Upper lobe of left lung (tissue), 6 donors: ENCODE results near the gene RAPGEF5. TPM values are rescaled to one million over a fixed set of nuclear protein-coding genes. Genes with fewer than 3 reads are reported as not detected.

Source experiments
- ATAC-seq, 2 donors: fragments of 200-7000 bp; cut with Tn5 transposase; one replicate each; pipeline ENCODE4 v1.9.1; 2022; ENCODE audit warnings: mild to moderate bottlenecking in 2 of 2, moderate library complexity in 2 of 2; ENCODE audit not compliant: low FRiP score in 2 of 2
- DNase-seq, 2 donors: peaks; one replicate each; pipeline ENCODE4 v3.0.0-alpha.2; 2019 to 2020
- H3K27ac ChIP-seq, 4 donors: fragments of 200-600 bp; sonication (generic); one replicate each; pipeline ENCODE4 v1.5.1; 2016 to 2019
- H3K27me3 ChIP-seq, 4 donors: fragments of 200-600 bp; sonication (generic); one replicate each; pipeline ENCODE4 v1.5.1; 2017 to 2019
- H3K36me3 ChIP-seq, 4 donors: fragments of 200-600 bp; sonication (generic); one replicate each; pipeline ENCODE4 v1.5.1; 2016 to 2019
- H3K4me1 ChIP-seq, 4 donors: fragments of 200-600 bp; sonication (generic); one replicate each; pipeline ENCODE4 v1.5.1; 2018 to 2019
- H3K4me3 ChIP-seq, 4 donors: fragments of 200-600 bp; sonication (generic); one replicate each; pipeline ENCODE4 v1.5.1; 2017 to 2019; ENCODE audit warnings: mild to moderate bottlenecking in 2 of 4, moderate library complexity in 1 of 4
- H3K9me3 ChIP-seq, 4 donors: fragments of 200-600 bp; sonication (generic); one replicate each; pipeline ENCODE4 v1.5.1; 2018 to 2019
- EP300 ChIP-seq, 4 donors: sonication (generic); formaldehyde crosslinking; IDR thresholded peaks; one replicate each; pipeline ENCODE4 v1.5.1; 2017; ENCODE audit warnings: antibody characterized with exemption in 4 of 4, control low read depth in 2 of 4
- POLR2A ChIP-seq, 4 donors: fragments of 450-650 bp; IDR thresholded peaks; one replicate each; pipeline ENCODE4 v1.5.1; 2016 to 2017; ENCODE audit warnings: antibody characterized with exemption in 4 of 4, mild to moderate bottlenecking in 2 of 4
- POLR2AphosphoS5 ChIP-seq, 2 donors: sonication (generic); formaldehyde crosslinking; IDR thresholded peaks; one replicate each; pipeline ENCODE4 v1.5.1; 2017; ENCODE audit warnings: antibody characterized with exemption in 2 of 2
- WGBS, 2 donors: methylation state at CpG; one replicate each; pipeline ENCODE4 v1.1.5; 2017 to 2018; 5-methylcytosine and 5-hydroxymethylcytosine counted together
- total RNA-seq, 6 donors: library from RNA; depleted of rRNA in 4 of 6; stranded (reverse); fragments of >200 nt in 4 of 6; gene quantifications; one replicate each; pipeline versions ENCODE4 v1.1.0 to v1.2.1, GENCODE V29; 2016 to 2021
- TF ChIP-seq, protein P1 (sequence below), 6 experiments: fragments of 450-650 bp in 4 of 6; fragments of 200-600 bp in 2 of 6; sonication (generic) in 2 of 6; IDR thresholded peaks; one replicate each; pipeline ENCODE4 v1.5.1; 2016 to 2019; ENCODE audit warnings: antibody characterized with exemption in 6 of 6
- donor health status: DM: no; HTN: no; CAD: no; lungs with moderate emphysema.
- donor health status: DM: no; HTN: yes; CAD: no; lungs with severe emphysema.

RAPGEF5 gene
- total RNA-seq, 6 donors from 2014 or later = 68.1 to 206 (median 101) TPM

DNA sequence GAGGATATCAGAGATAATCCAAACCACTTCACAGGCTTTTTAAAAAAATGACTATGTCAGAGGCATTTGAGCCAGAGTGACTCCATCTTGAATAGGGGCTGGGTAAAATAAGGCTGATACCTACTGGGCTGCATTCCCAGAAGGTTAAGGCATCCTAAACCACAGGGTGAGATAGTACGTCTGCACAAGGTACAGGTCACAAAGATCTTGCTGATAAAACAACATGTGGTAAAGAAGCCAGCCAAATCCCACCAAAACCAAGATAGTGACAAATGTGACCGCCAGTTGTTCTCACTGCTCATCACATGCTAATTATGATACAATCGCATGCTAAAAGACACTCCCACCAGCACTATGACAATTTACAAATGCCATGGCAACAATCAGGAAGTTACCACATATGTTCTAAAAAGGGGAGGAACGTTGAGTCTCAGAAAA, 177.5 kb downstream of the RAPGEF5 start:
- ATAC-seq (no peak), DNase-seq (no peak)
- H3K27ac ChIP-seq = no peak overlapping the region
- no peaks in the 10 kb centered on the region for H3K27me3 ChIP-seq
- H3K36me3 ChIP-seq = peaks cover 0 to 39% (median 2%) of the 10 kb centered on the region in 4 donors
- TF ChIP-seq, protein P1, sequence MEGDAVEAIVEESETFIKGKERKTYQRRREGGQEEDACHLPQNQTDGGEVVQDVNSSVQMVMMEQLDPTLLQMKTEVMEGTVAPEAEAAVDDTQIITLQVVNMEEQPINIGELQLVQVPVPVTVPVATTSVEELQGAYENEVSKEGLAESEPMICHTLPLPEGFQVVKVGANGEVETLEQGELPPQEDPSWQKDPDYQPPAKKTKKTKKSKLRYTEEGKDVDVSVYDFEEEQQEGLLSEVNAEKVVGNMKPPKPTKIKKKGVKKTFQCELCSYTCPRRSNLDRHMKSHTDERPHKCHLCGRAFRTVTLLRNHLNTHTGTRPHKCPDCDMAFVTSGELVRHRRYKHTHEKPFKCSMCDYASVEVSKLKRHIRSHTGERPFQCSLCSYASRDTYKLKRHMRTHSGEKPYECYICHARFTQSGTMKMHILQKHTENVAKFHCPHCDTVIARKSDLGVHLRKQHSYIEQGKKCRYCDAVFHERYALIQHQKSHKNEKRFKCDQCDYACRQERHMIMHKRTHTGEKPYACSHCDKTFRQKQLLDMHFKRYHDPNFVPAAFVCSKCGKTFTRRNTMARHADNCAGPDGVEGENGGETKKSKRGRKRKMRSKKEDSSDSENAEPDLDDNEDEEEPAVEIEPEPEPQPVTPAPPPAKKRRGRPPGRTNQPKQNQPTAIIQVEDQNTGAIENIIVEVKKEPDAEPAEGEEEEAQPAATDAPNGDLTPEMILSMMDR (IDR thresholded peaks at IDR 0.05) = no peak
- no peak for TF ChIP-seq POLR2AphosphoS5 (IDR thresholded peaks at IDR 0.05)
- no peak for TF ChIP-seq EP300 (IDR thresholded peaks at IDR 0.05)
- TF ChIP-seq POLR2A (IDR thresholded peaks at IDR 0.05) = no peak
- WGBS, 2 donors = 87 to 88% methylated on average over 4 of the region's 4 CpGs
- H3K4me1 ChIP-seq = peaks cover 0 to 8% (median 2%) of the 10 kb centered on the region in 4 donors
- H3K9me3 ChIP-seq = no peaks in the 10 kb centered on the region
- H3K4me3 ChIP-seq = no peak overlapping the region

- peaks cover 0 to 9% (median 2%) of the 10 kb centered on the region in 4 donors for H3K4me1 ChIP-seq
- TF ChIP-seq POLR2AphosphoS5 (IDR thresholded peaks at IDR 0.05) (no peak), POLR2A (IDR thresholded peaks at IDR 0.05) (no peak), EP300 (IDR thresholded peaks at IDR 0.05) (no peak)
- TF ChIP-seq, protein P1 (IDR thresholded peaks at IDR 0.05) = no peak
- DNase-seq (no peak), ATAC-seq (no peak)
- no peaks in the 10 kb centered on the region for H3K27me3 ChIP-seq
- WGBS, 2 donors = 56 to 72% methylated on average over 1 of the region's 1 CpG
- H3K9me3 ChIP-seq = no peaks in the 10 kb centered on the region
- H3K27ac ChIP-seq = no peak overlapping the region
- peaks cover 0 to 44% (median 2%) of the 10 kb centered on the region in 4 donors for H3K36me3 ChIP-seq
- no peak overlapping the region for H3K4me3 ChIP-seq
Observed at GRCh38 chr7:22178735-22179134, 178.2 kb downstream of the RAPGEF5 start.

DNA sequence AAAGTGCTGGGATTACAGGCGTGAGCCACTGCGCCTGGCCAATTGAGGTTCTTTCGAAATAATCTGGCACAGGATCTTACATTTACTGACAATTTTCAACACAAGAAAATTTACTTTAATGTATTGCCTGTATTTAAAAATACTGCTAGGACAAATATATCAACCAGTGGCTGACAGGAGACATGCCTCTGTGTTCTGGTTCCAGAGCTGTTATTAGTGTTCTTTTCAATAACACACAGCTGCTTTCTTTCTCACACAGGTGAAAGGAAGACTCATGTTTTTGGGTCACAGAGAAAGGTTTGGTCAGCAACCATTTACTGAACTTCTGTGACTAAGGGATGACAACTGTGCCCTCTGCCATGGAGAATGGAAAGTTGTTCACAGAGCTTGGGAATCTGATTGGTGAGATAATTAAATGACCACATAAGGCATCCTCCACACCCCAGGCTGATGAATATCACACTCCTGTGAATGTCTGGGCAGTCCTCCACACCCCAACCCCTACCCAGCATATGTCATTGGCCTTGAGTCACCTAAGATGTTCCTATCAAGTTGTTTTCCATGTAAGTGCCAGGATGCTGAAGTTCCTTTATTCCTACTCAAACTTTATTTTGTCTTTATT, 180.1 kb downstream of the RAPGEF5 start:
- Histone ChIP-seq H3K27me3 (no peaks in the 10 kb centered on the region), H3K4me1 (peaks cover 0 to 9% (median 2%) of the 10 kb centered on the region in 4 donors), H3K36me3 (peaks cover 0 to 37% (median 0%) of the 10 kb centered on the region in 4 donors), H3K4me3 (no peak overlapping the region), H3K9me3 (no peaks in the 10 kb centered on the region), H3K27ac (no peak overlapping the region)
- DNase-seq (no peak), ATAC-seq (no peak)
- TF ChIP-seq POLR2A (IDR thresholded peaks at IDR 0.05) (no peak), POLR2AphosphoS5 (IDR thresholded peaks at IDR 0.05) (no peak)
- TF ChIP-seq, protein P1 (IDR thresholded peaks at IDR 0.05) = no peak
- 79 to 84% methylated on average over 3 of the region's 3 CpGs for WGBS, 2 donors

GRCh38 chr7:22174574-22174953, 182.4 kb downstream of the RAPGEF5 start:
- Histone ChIP-seq H3K27me3 (no peaks in the 10 kb centered on the region), H3K4me1 (peaks cover 0 to 9% (median 2%) of the 10 kb centered on the region in 4 donors), H3K27ac (peak overlapping the region in 1 of 4 donors; percentile 48), H3K4me3 (no peak overlapping the region), H3K36me3 (peaks cover 0 to 26% (median 0%) of the 10 kb centered on the region in 4 donors), H3K9me3 (no peaks in the 10 kb centered on the region)
- no peak for TF ChIP-seq EP300 (IDR thresholded peaks at IDR 0.05)
- no peak for TF ChIP-seq POLR2AphosphoS5 (IDR thresholded peaks at IDR 0.05)
- TF ChIP-seq, protein P1 (IDR thresholded peaks at IDR 0.05) = no peak
- no peak for TF ChIP-seq POLR2A (IDR thresholded peaks at IDR 0.05)
- DNase-seq (no peak), ATAC-seq (no peak)
